ENCODE data around the gene EFCC1. TPM values are rescaled to one million over a fixed set of nuclear protein-coding genes. Genes with fewer than 3 reads are reported as not detected.

EFCC1 gene
- total RNA-seq, 1 experiment from 2014 or later: 0.24 TPM

DNA sequence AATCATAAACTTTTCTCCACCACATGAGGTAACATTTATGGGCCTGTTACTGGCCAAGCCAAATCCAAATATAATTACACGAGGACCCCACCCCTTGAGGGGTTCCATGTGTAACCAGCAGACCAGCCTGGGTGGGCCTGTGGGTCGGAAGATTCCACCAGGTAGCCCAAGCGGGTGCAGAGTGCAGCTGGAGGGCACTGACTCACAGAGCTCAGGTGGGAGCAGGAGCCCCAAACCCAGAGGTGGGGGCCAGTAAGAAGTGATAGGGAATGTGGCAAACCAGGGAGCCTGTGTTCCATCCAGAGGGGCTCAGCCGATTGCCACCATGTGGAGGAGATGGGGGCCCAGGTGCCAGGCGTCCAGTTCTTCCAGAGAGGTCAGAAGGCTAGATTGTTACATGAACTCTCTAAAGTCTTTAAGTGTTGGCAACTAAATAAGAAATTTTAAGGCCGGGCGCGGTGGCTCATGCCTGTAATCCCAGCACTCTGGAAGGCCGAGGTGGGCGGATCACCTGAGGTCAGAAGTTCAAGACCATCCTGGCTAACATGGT lies 62.1 kb downstream of the EFCC1 start:
- Histone ChIP-seq H3K4me3 (no peak overlapping the region), H2AFZ (no peak overlapping the region), H4K20me1 (ENCODE audit: insufficient read depth) (no peaks in the 10 kb centered on the region), H3K9me3 (ENCODE audit: insufficient read depth, low read depth) (no peaks in the 10 kb centered on the region), H3K9me2 (ENCODE audit: insufficient read depth) (no peaks in the 10 kb centered on the region), H3K27me3 (ENCODE audit: insufficient read depth, low read depth) (no peaks in the 10 kb centered on the region), H3F3A (ENCODE audit: insufficient read depth, low read depth) (no peaks in the 10 kb centered on the region), H3K36me3 (ENCODE audit: low read depth) (no peaks in the 10 kb centered on the region), H3K79me2 (ENCODE audit: low read depth) (no peaks in the 10 kb centered on the region), H3K27ac (no peak overlapping the region), H3K4me1 (replicated peaks; ENCODE audit: insufficient read depth) (no peaks in the 10 kb centered on the region), H3K4me2 (no peak overlapping the region)
- intact Hi-C loops (cut with micrococcal nuclease; ENCODE audit: unreplicated experiment): no loop called here
- CTCF ChIA-PET: interaction anchor here (0.7 kb wide), 1 partner anchor 39 kb away, joined by 13 read pairs; no protein-coding TSS in a partner anchor
- POLR2A ChIA-PET (ENCODE audit: unreplicated experiment): interaction anchor here (0.7 kb wide), 1 partner anchor 10 kb away, joined by 5 read pairs; no protein-coding TSS in a partner anchor
- TF ChIP-seq EZH2 (IDR thresholded peaks at IDR 0.05; ENCODE audit: low read depth) (no peak), CTCF (conservative IDR thresholded peaks at IDR 0.05) (no peak)
- no TSS peak for BruUV-seq (replicated peaks)
- peak in 1 of 2 experiments; percentile 18 for DNase-seq

- Histone ChIP-seq H3K4me2 (no peak overlapping the region), H3K36me3 (ENCODE audit: low read depth) (no peaks in the 10 kb centered on the region), H2AFZ (no peak overlapping the region), H3K4me1 (replicated peaks; ENCODE audit: insufficient read depth) (no peaks in the 10 kb centered on the region), H3F3A (ENCODE audit: insufficient read depth, low read depth) (no peaks in the 10 kb centered on the region), H3K27me3 (ENCODE audit: insufficient read depth, low read depth) (no peaks in the 10 kb centered on the region), H3K9me2 (ENCODE audit: insufficient read depth) (no peaks in the 10 kb centered on the region), H3K79me2 (ENCODE audit: low read depth) (no peaks in the 10 kb centered on the region), H4K20me1 (ENCODE audit: insufficient read depth) (no peaks in the 10 kb centered on the region), H3K27ac (no peak overlapping the region), H3K9me3 (ENCODE audit: insufficient read depth, low read depth) (no peaks in the 10 kb centered on the region), H3K4me3 (no peak overlapping the region)
- no peak for TF ChIP-seq CTCF (conservative IDR thresholded peaks at IDR 0.05)
- TF ChIP-seq EZH2 (IDR thresholded peaks at IDR 0.05; ENCODE audit: low read depth): no peak
- POLR2A ChIA-PET (ENCODE audit: unreplicated experiment): interaction anchor here (0.6 kb wide), 1 partner anchor 10 kb away, joined by 4 read pairs; no protein-coding TSS in a partner anchor
- intact Hi-C loops (cut with micrococcal nuclease; ENCODE audit: unreplicated experiment): no loop called here
- CTCF ChIA-PET: interaction anchor here (0.7 kb wide), 2 partner anchors 10 to 40 kb away, joined by 10 to 13 read pairs; no protein-coding TSS in a partner anchor
- DNase-seq: peak in 1 of 2 experiments; percentile 5
- no TSS peak for BruUV-seq (replicated peaks)
These were observed 62.9 kb downstream of the EFCC1 start for GRCh38 chr3:129063841-129064482.

DNA sequence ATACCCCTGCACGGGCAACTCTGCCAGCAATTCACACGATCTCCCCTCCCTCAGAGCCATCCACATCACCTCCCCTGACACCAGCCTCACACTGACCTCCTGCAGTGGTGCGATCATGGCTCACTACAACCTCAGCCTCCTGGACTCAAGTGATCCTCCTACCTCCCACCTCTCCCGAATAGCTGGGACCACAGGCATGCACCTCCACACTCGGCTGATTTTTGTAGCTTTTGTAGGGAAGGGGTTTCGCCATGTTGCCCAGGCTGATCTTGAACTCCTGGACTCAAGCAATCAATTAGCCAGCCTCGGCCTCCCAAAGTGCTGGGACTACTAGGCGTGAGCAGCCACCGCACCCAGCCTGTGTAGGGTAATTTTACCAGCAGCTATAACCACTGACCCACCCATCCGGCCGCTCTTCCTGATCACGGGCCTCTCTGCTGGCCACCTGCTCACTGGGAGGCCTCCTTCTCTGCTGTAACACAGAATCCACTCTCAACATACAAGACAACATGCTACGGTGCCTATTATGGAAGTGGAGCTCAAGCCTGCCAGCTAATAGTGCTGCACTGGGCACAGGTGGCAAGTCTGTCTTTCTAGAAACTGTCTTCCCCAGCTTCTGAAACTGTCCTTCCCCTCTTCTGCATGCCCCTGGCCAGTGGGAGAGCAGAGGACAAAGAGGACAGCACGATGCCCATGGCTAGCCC lies 64.1 kb downstream of the EFCC1 start:
- POLR2A ChIA-PET (ENCODE audit: unreplicated experiment): interaction anchor here (0.7 kb wide), 1 partner anchor 11 kb away, joined by 3 read pairs; no protein-coding TSS in a partner anchor
- intact Hi-C loops (cut with micrococcal nuclease; ENCODE audit: unreplicated experiment): no loop called here

More for the DNA sequence above, 64.1 kb downstream of the EFCC1 start:
- no peaks in the 10 kb centered on the region for H3K36me3 ChIP-seq (ENCODE audit: low read depth)
- no peak overlapping the region for H3K27ac ChIP-seq
- H3K9me2 ChIP-seq (ENCODE audit: insufficient read depth): no peaks in the 10 kb centered on the region
- H4K20me1 ChIP-seq (ENCODE audit: insufficient read depth): no peaks in the 10 kb centered on the region
- CTCF ChIA-PET: interaction anchor here (1.1 kb wide), 1 partner anchor 11 kb away, joined by 4 read pairs; no protein-coding TSS in a partner anchor
- TF ChIP-seq CTCF (conservative IDR thresholded peaks at IDR 0.05) (no peak), EZH2 (IDR thresholded peaks at IDR 0.05; ENCODE audit: low read depth) (no peak)
- H3K79me2 ChIP-seq (ENCODE audit: low read depth): no peaks in the 10 kb centered on the region
- no peaks in the 10 kb centered on the region for H3F3A ChIP-seq (ENCODE audit: insufficient read depth, low read depth)
- no peaks in the 10 kb centered on the region for H3K4me1 ChIP-seq (replicated peaks; ENCODE audit: insufficient read depth)
- H3K4me3 ChIP-seq: no peak overlapping the region
- peaks cover 3% of the 10 kb centered on the region; the same call in 1 of the 2 replicates for H3K27me3 ChIP-seq (ENCODE audit: insufficient read depth, low read depth)
- no peak for DNase-seq
- H3K9me3 ChIP-seq (ENCODE audit: insufficient read depth, low read depth): no peaks in the 10 kb centered on the region
- BruUV-seq (replicated peaks): no TSS peak
- H2AFZ ChIP-seq: no peak overlapping the region
- no peak overlapping the region for H3K4me2 ChIP-seq

Measured in PC-9 (cell line).